NCI-H2196 treated with DMSO at 0.1 percent for 48 hours (cell line): ENCODE measurements around the gene MAP3K1.
"Not testable (repeated sequence)": the region's sequence is repeated elsewhere in the genome, so short reads cannot be mapped to it uniquely, and the experiment has no call there.

Experiments used
- DNase-seq: peaks from one replicate; lab custom pipeline; 2025; ENCODE audit not compliant: unreplicated experiment; lab: John Stamatoyannopoulos, UW

Gene MAP3K1

GRCh38 chr5:56815658-56816545, 553 bp downstream of the MAP3K1 start:
- DNase-seq, result no peak

DNA sequence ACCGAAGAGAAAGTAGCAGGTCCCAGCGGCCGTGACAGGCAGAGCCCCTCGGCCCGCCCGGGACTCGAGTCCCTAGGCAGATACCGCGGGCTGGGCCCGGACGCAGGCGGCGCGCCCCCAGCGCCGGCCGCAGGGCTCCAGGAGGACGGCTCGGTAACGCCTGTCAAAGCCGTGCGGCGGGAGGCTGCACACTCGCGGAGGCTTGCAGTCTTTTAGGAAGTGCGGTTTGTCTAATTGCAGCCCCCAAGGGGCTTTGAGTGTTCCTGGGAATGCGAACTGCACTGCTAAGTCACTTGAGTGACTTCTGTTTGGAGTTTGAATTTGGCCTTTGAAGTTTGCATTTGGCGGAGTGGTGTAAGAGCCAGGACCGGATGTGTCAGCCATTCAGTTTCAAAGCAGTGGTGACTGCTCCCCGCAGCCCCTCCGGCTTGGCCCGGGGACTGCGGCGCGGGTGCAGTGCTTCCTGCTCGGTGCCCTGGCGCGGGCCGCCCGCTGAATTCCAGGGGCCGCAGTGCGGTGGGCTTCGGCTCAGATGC, 1.3 kb downstream of the MAP3K1 start:
- no peak for DNase-seq

- no peak for DNase-seq
Measured at GRCh38 chr5:56817263-56818014, 2.1 kb downstream of the MAP3K1 start.

DNA sequence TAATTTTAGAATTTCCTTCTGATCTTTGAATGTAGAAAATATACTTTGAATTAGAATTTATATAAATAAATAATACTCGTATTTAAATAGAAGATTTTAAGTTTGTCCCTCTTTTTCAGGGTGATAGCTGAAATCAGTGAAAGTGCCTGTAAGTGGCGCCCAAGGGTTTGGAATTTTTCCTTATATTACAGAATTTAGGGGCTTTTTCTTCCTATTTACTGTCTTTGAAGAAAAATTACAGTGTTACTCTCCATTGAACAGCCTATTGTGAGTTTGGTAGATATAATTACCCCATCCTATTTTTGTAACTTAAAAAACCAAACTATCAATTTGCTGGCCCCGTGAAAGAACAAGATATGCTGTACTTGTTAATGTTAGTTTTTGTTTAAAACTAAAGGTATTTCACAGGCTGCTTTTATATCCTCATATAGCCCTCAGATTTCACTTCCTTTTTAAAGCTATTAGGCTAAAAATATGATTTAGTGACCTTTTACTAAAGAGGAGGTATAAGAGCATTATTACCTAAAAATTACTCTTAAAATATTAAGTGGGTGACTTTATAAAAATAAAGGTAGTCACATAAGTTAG, 3.2 kb downstream of the MAP3K1 start:
- DNase-seq, result no peak

DNA sequence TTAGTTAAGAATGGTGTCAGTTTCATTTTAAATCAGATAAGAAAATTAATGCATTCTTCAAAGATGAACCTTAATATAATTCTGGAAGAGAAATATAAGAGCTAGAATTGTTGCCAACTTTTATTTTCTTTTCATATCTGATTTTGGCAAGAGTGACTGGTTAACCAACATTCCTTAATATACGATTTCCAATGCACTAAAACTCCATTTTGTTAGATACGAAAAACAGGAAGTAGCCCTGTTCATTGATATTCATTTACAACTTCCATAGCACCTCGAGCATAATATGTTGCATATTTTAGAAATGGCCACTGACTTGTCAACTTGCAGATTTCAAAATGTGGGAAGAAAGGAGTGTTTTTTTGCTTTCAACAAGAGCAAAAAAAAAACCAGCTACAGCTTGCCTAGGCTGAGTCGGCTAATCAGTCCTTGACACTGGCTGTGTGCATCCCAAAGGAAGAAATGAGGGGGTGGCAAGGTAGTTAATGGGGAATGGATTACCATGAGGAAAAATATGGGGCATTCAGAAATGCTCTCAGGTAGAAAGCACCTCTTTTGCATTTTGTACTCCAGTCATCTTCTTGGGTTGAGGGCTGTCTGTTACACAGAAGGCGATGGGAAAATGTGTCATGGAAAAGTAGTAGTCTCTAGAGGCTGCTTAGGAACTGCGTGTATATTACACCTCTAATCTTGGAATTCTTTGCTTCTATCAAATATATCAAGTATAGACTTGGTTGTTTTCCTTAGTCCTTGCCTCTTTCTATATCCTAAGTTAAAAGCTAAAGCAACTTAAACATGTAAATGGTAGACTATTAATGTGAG, 3.9 kb downstream of the MAP3K1 start:
- no peak for DNase-seq

GRCh38 chr5:56821868-56822267, 6.5 kb downstream of the MAP3K1 start:
- DNase-seq, result not testable (repeated sequence)

DNA sequence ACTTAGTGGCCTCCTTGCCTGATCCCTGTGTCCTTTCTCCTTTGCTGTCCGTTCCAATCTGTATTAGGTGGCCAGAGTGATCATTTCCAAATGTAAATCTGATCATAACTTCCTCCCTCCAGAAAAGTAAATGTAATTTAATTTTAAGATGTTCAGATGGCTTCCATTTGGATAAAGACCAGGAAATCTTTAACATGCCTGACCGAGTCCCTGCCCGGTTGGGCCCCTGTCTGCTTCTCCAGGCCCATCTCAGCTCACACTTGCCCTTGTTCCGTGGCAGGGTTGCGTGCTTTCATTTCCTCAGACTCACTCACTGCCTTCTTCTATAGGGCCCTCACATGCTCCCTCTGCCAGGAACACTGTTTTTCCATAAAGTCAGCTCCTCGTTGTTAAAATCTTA, 7.6 kb downstream of the MAP3K1 start:
- DNase-seq, result no peak

DNA sequence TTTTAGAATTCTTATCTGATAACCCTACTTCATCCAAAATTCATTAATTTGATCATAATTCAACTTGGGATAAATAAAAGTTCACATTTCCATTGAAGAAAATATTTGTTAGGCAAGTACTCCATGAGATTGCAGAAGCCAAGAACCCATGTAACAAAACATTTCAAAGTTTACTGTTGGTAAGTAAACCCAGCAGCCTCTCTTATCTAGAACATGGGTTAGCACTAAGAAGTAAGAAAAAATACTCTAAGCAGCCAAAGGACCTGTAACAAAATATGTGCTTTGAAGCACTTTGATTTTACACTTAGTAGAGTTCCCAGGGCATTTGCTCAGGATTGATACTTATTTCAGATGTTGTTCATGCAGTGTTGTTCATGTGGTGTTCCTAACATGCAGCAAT, 8.7 kb downstream of the MAP3K1 start:
- DNase-seq, result no peak

DNA sequence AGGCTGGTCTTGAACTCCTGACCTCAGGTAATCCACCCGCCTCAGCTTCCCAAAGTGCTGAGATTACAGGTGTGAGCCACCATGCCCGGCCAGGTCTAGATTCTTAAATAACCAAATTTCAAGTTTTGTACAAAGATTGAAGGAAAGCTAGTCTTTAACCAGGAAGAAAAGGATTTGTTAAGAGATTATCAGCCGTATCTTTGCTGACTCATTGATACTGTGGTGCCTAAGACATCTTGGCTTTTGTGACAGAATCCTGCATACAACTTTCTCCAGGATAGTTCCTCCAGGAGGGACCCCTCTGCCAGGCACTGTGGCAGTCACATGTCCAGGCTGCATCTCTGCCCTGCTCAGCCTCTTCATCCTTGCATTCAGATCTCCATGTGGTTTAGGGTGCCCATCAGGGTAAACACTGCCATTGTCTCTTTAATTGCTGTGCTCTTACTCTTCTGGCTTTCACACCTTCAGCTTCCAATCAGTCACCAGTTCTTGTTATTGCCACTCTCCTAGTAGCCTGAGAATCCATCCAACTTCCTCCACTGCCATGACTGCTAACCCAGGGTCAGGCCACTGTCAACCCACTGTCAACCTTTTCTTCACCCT, 10.0 kb downstream of the MAP3K1 start:
- no peak for DNase-seq

DNA sequence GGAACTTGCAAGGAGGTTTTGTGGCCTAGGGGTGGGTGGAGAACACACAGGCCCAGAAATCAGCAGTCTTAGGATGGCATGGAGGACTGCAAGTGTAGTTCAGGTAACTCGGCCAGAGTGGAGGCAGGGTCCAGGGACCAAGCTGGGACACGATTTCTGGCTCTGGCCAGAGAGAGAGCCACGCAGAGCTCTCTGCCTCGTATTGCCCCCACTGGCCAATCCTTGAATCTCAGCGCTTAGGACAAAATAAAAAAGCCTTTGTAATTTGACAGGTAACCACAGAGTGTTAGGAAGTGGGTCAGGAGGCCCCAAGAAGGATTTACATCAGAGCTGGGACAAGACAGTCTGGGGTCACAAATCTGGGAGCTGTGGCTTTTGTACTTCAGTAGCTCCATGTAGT, 11.7 kb downstream of the MAP3K1 start:
- no peak for DNase-seq

DNA sequence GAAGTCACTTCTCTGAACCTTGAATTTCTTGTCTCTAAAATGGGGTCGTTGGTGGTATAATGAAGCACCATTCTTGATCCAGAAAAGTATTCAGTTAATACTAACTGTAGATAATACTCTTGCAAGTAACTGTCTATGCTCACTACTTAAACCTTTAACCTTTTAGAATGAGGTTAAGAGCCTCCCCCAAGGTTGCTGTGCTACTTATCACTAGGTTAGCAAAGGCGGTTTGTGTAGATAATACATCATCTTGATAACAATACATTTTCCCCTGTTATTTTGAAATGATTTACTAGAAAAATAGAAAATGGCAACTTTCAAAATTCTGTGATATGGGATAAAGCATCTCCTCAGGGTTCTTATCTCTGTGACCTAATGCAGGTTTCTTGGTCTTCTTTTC, 12.6 kb downstream of the MAP3K1 start:
- DNase-seq, result no peak

DNA sequence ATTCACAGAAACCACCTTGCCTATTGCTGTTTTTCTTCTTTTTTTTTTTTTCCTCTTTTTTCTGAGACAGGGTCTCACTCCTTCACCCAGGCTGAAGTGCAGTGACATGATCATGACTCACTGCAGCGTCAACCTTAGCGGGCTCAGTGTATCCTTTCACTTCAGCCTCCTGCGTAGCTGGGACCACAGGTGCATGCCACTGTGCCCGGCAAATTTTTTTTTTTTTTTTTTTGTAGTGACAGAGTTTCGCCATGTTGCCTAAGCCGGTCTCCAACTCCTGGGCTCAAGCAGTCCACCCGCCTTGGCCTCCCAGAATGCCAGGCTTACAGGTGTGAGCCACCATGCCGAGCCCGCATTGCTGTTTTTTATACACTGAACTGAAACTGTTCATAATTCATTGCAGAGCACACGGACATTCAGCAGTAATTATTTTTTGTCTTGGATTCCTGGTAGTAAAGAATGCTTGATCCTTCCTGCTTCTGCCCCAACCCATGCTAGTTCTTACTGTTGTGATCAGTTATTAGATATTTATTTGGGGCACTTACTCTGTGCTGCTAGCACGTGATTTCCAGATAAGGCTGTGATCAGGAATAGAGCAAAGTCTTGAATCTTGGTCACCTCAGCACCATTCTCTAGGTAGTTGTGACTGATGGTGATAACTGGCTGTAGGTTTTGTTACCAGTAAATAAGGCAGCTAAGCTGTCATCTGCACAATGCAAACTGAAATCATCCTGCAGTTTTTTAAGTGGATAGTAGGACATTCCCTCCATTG, 14.0 kb downstream of the MAP3K1 start:
- DNase-seq, result no peak

DNA sequence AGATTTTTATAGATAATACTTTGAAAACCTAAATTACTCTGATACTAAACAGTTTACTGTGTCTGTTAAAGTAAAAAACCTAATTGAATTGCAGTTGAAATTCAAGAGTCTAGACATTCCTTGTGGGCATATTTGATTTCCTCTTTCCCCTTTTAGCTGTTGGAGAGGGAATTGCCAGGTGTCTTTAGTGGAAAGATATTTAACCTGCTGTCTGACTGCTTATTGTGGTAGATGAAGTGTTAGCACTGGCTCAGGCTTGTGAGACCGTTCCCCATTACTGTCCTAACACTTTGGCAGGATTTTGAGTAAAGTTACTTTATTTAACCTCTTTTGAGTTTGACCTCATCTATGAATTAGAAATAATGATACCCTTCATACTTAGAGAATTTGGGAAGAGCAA, 16.4 kb downstream of the MAP3K1 start:
- no peak for DNase-seq

DNA sequence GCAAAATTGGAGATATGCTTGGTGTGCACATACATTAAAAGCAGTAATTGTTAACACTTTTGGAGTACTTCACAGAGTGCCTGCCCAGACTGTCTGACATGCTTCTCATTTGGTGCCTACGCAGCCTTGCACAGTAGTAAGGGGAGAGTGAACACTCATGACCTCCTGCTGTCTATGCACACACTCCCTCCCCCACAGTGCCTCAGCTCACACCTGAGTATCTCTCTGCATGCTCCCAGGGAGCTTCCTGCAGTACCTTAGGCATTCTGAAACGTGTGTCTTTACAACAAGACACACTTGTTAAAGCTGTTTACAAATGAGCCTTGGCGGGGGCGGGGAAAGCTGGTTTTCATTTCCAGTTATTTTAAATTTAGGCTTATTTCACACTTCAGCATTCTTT, 18.0 kb downstream of the MAP3K1 start:
- DNase-seq, result no peak

DNA sequence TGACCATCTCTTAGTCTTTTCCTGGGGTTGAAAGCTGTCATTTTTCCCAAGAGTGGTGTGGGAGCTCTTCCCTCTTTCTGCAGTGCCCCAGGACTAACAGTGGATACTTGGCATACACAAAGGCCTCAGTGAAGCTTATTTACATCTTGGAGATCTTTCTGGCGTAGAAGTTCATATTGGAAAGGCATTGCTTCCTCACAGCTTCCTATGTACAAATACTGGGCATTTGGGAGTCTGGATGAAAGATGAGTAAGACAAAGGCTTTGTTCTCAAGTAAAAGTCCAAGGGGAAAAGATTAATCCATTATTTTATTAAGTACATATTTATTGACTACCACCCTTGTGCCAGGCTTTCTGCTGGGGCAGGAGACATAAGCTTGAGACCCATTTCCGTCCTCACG, 22.0 kb downstream of the MAP3K1 start:
- no peak for DNase-seq

DNA sequence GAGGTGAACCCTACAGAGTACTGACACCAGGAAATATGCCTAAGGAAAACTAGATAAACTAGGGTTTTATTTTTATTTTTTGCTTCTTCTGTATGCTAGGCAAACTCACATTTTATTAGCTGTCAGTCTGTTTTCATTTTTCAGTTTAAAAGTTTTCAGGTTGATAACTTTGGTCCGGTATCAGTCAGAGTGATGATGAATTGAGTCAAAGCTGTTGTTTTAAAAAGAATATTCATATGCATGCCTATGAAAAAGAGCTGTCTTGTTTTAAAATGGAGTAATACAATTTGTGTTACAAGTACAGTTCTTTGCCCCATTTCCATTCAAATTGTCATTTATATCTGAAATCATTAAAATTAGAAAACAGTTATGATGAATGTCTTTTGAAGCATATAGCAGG, 22.6 kb downstream of the MAP3K1 start:
- DNase-seq, result no peak

- peak; percentile 39 for DNase-seq
Measured at GRCh38 chr5:56838409-56839039, 23.2 kb downstream of the MAP3K1 start.

DNA sequence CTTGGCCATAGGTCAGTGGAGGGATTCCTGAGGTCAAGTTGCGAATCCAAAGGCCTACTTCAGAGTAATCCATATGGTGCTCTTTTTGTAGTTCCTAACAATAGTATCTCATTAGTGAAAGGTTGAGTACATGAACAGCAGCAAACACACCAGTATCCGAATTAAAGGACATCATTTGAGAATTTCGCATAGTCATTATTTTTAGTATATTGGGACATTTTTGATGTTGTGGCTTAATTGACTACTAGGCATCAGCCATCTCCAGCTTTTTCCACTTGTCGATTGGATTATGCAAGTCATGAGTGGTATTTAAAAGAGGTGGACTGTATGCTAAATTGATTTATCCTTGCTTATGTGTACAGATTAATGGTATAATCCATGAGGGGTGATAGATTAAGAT, 23.7 kb downstream of the MAP3K1 start:
- no peak for DNase-seq

DNA sequence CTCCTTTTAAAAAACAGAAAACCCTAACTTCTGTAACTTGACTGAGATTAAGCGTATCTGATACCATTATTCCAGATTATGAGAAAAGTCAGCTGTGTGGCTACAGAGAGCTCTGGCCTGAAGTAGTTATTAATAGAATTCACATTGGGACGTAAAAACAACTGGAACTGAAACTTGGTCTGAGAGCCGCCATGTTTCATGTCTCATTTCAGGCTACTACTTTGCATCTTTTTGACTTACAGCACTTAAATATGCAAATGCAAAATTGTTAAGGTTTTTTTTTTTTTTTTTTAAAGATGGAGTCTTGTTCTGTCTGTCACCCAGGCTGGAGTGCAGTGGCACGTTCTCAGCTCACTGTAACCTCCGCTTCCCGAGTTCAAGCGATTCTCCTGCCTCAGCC, 25.2 kb downstream of the MAP3K1 start:
- no peak for DNase-seq
